ENCODE data around the gene AMY1B. TPM values are rescaled to one million over a fixed set of nuclear protein-coding genes. Genes with fewer than 3 reads are reported as not detected.

The AMY1B gene
- total RNA-seq: not detected in 2 replicates

GRCh38 chr1:103696110-103696509 is at the start of gene AMY1B:
TSS of gene AMY1B (minus strand) at chr1:103696210. CDS start at chr1:103695639, 571 bp downstream.

GRCh38 chr1:103655460-103655859 is 40.5 kb downstream of the AMY1B start, which contains the start of gene AMY1A:
TSS of gene AMY1A (plus strand) at chr1:103655760. CDS start at chr1:103656331, 571 bp downstream.

Other genes with a start within 250 kb of the AMY1B start
- 3.9 and 5.5 TPM in 2 replicates for gene RNPC3, start 170.5 kb downstream of the AMY1B start, total RNA-seq
- 0.33 and 1.9 TPM in 2 replicates for gene AMY2B, start 124.6 kb downstream of the AMY1B start, total RNA-seq
- gene AMY2A, start 78.8 kb downstream of the AMY1B start, total RNA-seq: not detected in 2 replicates
- not detected in 2 replicates for gene AMY1A, start 40.5 kb downstream of the AMY1B start, total RNA-seq
- gene AMY1C, start 53.7 kb upstream of the AMY1B start, total RNA-seq: not detected in 2 replicates

All from mesangial cell (primary cell).